A673 (cell line): ENCODE results near the gene HOOK2. TPM values are rescaled to one million over a fixed set of nuclear protein-coding genes. Genes with fewer than 3 reads are reported as not detected.

Source experiments
- BruUV-seq: library from RNA; stranded (reverse); fragments of 400-500 nt; replicated peaks from 2 replicates; lab custom pipeline; 2021; lab: Mats Ljungman, UMichigan
- CTCF ChIA-PET: fragments of 300-600 bp; sonication (Branson Sonifier 250); formaldehyde crosslinking; loops from one replicate; lab custom pipeline; 2022; ENCODE audit warnings: antibody characterized with exemption; lab: Charles Lee
- POLR2A ChIA-PET: fragments of 300-600 bp; sonication (Branson Sonifier 250); formaldehyde crosslinking; loops from one replicate; lab custom pipeline; 2022; ENCODE audit warnings: antibody characterized with exemption; ENCODE audit not compliant: low non-redundant PET; lab: Charles Lee
- DNase-seq: peaks from one replicate; pipeline ENCODE4 v3.0.0-alpha.2; 2015; ENCODE audit warnings: low spot score
- H3K27ac ChIP-seq: fragments of 200-600 bp; sonication (generic); 2 replicates; pipeline ENCODE4 v1.5.1; 2016; ENCODE audit warnings: mixed run types, low read depth, mild to moderate bottlenecking, mixed read lengths, antibody characterized with exemption, low read length; ENCODE audit not compliant: poor library complexity, severe bottlenecking
- H3K27me3 ChIP-seq: fragments of 200-600 bp; sonication (generic); replicated peaks from 2 replicates; pipeline ENCODE4 v1.6.1; 2017; ENCODE audit warnings: mixed run types, low read depth, mild to moderate bottlenecking, mixed read lengths, antibody characterized with exemption, low read length; ENCODE audit not compliant: insufficient read depth, poor library complexity
- H3K36me3 ChIP-seq: fragments of 200-600 bp; sonication (generic); 2 replicates; pipeline ENCODE4 v1.6.1; 2016; ENCODE audit warnings: mixed run types, mild to moderate bottlenecking, mixed read lengths, antibody characterized with exemption, low read length; ENCODE audit not compliant: insufficient read depth, poor library complexity, severe bottlenecking
- H3K4me1 ChIP-seq: fragments of 200-600 bp; sonication (generic); 2 replicates; pipeline ENCODE4 v1.6.1; 2017; ENCODE audit warnings: mixed run types, mild to moderate bottlenecking, mixed read lengths, antibody characterized with exemption, low read length; ENCODE audit not compliant: insufficient read depth, poor library complexity, severe bottlenecking
- H3K4me3 ChIP-seq: fragments of 200-600 bp; sonication (generic); 2 replicates; pipeline ENCODE4 v1.5.1; 2016; ENCODE audit warnings: low read depth, mixed run types, mild to moderate bottlenecking, mixed read lengths, low read length; ENCODE audit not compliant: poor library complexity, severe bottlenecking
- H3K9me3 ChIP-seq: fragments of 200-600 bp; sonication (generic); 2 replicates; pipeline ENCODE4 v1.6.1; 2016; ENCODE audit warnings: mixed run types, low read depth, mild to moderate bottlenecking, mixed read lengths, antibody characterized with exemption, low read length; ENCODE audit not compliant: poor library complexity, severe bottlenecking
- CTCF ChIP-seq: fragments of 300-800, 200-600 bp; sonication (generic); conservative IDR thresholded peaks from 2 replicates; pipeline ENCODE4 v1.5.1; 2017; ENCODE audit warnings: low read depth, mild to moderate bottlenecking, antibody characterized with exemption, low read length, moderate library complexity, mixed read lengths
- EZH2 ChIP-seq: fragments of 200-600 bp; sonication (generic); IDR thresholded peaks from 2 replicates; pipeline ENCODE4 v1.6.1; 2017; ENCODE audit warnings: borderline replicate concordance, low read depth, mild to moderate bottlenecking, mixed read lengths, antibody characterized with exemption, low read length; ENCODE audit not compliant: poor library complexity, severe bottlenecking
- intact Hi-C: fragments of 100-400 bp; cut with micrococcal nuclease; formaldehyde crosslinking; loops from one replicate; pipeline ENCODE4 v1.10.0; 2022; ENCODE audit not compliant: unreplicated experiment
- total RNA-seq: library from RNA; stranded (reverse); gene quantifications from 2 replicates; pipeline ENCODE4 v1.2.3, GENCODE V29; 2021

The HOOK2 gene
- total RNA-seq, 1 experiment from 2014 or later: 25.8 TPM

- intact Hi-C loops: loop anchor here (5.0 kb wide), 1 partner anchor 112 kb away; the partner anchor contains the start of gene DHPS
- CTCF ChIA-PET: interaction anchor here (0.6 to 3.4 kb wide), 5 partner anchors 16 to 167 kb away, joined by 3 to 34 read pairs (median 5); no protein-coding TSS in a partner anchor
- POLR2A ChIA-PET: interaction anchor here (0.6 kb wide), 1 partner anchor 28 kb away, joined by 6 read pairs; no protein-coding TSS in a partner anchor
Observed at GRCh38 chr19:12794196-12794941, 19.0 kb upstream of the HOOK2 start.

GRCh38 chr19:12793290-12794195 is 18.2 kb upstream of the HOOK2 start:
- Histone ChIP-seq H3K27me3 (no peaks in the 10 kb centered on the region), H3K4me3 (peak overlapping the region; percentile 59), H3K36me3 (peaks cover 6% of the 10 kb centered on the region), H3K9me3 (no peaks in the 10 kb centered on the region), H3K27ac (peak overlapping the region; percentile 98), H3K4me1 (peaks cover 32% of the 10 kb centered on the region)
- no peak for TF ChIP-seq EZH2
- no peak for TF ChIP-seq CTCF
- POLR2A ChIA-PET: interaction anchor here (0.7 to 1.4 kb wide), 5 partner anchors 15 to 1297 kb away, joined by 3 to 5 read pairs (median 4); partner anchors contain the start of gene GET3
- peak; percentile 95 for DNase-seq
- BruUV-seq: no TSS peak
- intact Hi-C loops: loop anchor here (5.0 kb wide), 1 partner anchor 111 kb away; the partner anchor contains the start of gene DHPS
- CTCF ChIA-PET: interaction anchor here (1.5 to 3.0 kb wide), 2 partner anchors 16 to 36 kb away, joined by 8 to 29 read pairs; no protein-coding TSS in a partner anchor

More at GRCh38 chr19:12794196-12794941, 19.0 kb upstream of the HOOK2 start:
- H3K36me3 ChIP-seq: peaks cover 12% of the 10 kb centered on the region
- no peak for TF ChIP-seq EZH2
- no peak for TF ChIP-seq CTCF
- no peaks in the 10 kb centered on the region for H3K9me3 ChIP-seq
- H3K27ac ChIP-seq: peak overlapping the region; percentile 98
- DNase-seq: no peak
- no peaks in the 10 kb centered on the region for H3K27me3 ChIP-seq
- H3K4me1 ChIP-seq: peaks cover 24% of the 10 kb centered on the region
- peak overlapping the region; percentile 59 for H3K4me3 ChIP-seq
- no TSS peak for BruUV-seq

- peaks cover 4% of the 10 kb centered on the region for H3K36me3 ChIP-seq
- TF ChIP-seq CTCF: no peak
- BruUV-seq: no TSS peak
- peak overlapping the region; percentile 98 for H3K27ac ChIP-seq
- intact Hi-C loops: loop anchor here (5.0 kb wide), 1 partner anchor 111 kb away; the partner anchor contains the start of gene DHPS
- ChIA-PET CTCF (interaction anchor here (0.9 to 3.0 kb wide), 3 partner anchors 14 to 35 kb away, joined by 3 to 29 read pairs (median 8); no protein-coding TSS in a partner anchor), POLR2A (interaction anchor here (0.7 to 1.4 kb wide), 6 partner anchors 9 to 1297 kb away, joined by 3 to 5 read pairs (median 4); partner anchors contain the start of genes GET3 and THSD8)
- peaks cover 39% of the 10 kb centered on the region for H3K4me1 ChIP-seq
- no peak for DNase-seq
- H3K9me3 ChIP-seq: no peaks in the 10 kb centered on the region
- peak overlapping the region; percentile 59 for H3K4me3 ChIP-seq
- no peaks in the 10 kb centered on the region for H3K27me3 ChIP-seq
Observed at GRCh38 chr19:12792853-12793289, 17.5 kb upstream of the HOOK2 start.
